SKM-1 (cell line): Measurements from ENCODE around the gene EP400.
"Not testable (repeated sequence)": the region's sequence is repeated elsewhere in the genome, so short reads cannot be mapped to it uniquely, and the experiment has no call there.

Experiments
- DNase-seq: peaks from one replicate; lab custom pipeline; 2025; ENCODE audit not compliant: unreplicated experiment; lab: John Stamatoyannopoulos, UW

EP400 gene

DNA sequence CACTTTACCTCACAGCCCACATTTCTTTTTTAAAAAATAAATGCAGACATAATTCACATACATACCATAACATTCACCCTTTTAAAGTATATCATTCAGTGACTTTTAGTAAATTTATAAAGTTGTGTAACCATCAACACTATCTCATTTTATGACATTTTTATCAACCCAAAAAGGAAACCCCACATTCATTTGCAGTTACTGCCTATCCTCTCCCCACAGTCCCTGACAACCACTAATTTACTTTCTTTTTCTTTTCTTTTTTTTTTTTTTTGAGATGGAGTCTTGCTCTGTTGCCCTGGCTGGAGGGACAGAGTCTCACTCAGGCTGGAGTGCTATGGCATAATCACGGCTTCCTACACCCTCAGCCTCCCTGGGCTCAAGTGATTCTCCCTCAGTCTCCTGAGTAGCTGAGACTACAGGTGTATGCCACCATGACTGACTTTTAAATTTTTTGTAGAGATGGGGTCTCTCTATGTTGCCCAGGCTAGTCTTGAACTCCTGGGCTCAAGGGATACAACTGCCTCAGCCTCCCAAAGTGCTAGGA, 1.5 kb upstream of the EP400 start:
- no peak for DNase-seq

- not testable (repeated sequence) for DNase-seq
Observed at GRCh38 chr12:131948713-131949430, 870 bp upstream of the EP400 start.

DNA sequence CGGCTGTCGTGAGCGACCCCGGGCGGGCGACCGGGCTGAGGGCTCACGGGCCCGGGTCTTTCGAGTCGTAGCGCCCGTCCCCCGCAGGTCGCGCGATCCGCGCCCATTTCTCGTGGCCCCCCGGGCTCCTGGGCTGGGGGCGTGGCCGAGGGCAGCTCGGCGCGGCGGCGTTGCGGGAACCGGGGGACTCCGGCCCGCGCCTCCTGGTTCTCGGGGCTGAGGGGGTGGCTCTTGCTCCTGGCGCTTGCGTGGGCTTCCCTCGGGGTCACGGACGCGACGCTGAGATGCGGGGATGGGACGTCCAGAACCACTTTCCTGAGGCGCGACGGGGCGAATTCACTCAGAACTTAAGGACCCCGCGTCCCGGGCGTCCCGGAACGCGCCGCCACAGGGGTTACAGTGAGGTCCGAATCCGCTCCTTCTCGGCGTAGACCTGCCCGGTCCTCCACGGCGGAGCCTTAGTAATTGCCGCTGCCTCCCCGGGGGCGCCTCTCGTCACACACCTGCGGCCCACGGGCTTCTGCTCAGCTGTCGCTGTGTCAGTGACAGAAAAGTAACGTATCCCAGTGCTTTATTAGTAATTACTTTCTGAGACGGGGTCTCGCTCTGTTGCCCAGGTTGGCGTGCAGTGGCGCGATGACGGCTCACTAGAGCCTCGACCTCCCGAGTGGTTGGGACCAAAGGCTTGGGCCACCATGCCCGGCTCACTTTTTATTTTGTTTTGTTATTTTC, 606 bp downstream of the EP400 start:
- DNase-seq, result no peak

GRCh38 chr12:131953810-131954209, 4.1 kb downstream of the EP400 start:
- DNase-seq, result not testable (repeated sequence)

DNA sequence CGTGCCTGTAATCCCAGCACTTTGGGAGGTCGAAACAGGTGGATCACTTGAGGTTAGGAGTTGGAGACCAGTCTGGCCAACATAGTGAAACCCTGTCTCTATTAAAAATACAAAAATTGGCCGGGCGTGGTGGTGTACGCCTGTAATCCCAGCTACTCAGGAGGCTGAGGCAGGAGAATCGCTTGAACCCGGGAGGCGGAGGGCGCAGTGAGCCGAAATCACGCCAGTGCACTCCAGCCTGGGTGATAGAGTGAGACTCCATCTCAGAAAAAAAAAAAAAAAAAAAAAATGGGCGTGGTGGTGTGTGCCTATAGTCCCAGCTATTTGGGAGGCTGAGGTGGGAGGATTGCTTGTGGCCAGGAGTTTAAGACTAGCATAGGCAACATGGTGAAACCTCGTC, 4.7 kb downstream of the EP400 start:
- not testable (repeated sequence) for DNase-seq

DNA sequence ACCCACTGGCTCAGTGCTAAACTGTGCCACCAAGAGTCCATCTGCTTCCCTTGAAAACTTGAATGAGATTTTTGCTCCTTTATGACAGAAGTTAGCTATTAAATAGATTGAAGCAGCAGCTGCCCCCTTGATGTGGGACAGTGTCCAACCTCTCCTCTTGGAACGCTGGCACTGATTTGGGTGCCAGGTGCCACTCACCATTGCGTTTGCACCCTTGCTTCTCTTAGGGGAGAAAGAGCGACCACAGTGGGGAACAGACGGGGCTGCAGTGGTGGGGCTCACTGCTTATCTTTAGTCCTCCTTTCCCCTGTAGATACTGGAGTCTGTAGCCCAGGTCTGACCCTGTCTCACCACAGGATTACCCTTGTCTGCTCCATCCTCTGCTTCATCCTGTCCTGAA, 9.4 kb downstream of the EP400 start:
- no peak for DNase-seq

- no peak for DNase-seq
Observed at GRCh38 chr12:131959641-131960589, 10.2 kb downstream of the EP400 start.

GRCh38 chr12:131960590-131961325, 11.0 kb downstream of the EP400 start:
- DNase-seq, result not testable (repeated sequence)

DNA sequence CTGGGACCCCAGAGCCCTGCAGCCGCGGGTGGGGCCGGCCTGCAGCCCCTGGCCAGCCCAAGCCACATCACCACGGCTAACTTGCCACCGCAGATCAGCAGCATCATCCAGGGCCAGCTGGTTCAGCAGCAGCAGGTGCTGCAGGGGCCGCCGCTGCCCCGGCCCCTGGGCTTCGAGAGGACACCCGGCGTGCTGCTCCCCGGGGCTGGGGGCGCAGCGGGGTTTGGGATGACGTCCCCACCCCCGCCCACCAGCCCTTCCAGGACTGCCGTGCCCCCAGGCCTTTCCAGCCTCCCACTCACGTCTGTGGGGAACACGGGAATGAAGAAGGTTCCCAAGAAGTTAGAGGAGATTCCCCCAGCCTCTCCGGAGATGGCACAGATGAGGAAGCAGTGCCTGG, 11.6 kb downstream of the EP400 start:
- not testable (repeated sequence) for DNase-seq

DNA sequence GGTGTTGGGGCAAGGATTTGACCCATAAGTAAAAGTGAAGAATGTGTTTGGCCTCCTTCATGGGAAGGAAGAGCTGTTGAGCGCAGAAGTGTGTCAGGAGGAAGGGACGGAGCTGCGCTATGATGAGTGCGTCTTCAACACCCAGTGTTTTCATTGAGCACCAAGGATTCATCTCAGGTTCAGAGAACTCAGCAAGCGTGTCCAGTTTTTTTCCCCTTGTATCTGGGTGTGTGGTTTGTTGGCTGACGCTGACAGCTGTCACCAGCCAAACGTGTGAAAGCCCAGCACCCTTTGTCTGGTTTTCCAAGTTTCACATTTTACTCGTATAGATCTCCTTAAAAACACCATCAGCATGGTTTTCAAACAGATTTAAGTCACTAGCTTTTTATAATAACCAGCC, 12.3 kb downstream of the EP400 start:
- no peak for DNase-seq

DNA sequence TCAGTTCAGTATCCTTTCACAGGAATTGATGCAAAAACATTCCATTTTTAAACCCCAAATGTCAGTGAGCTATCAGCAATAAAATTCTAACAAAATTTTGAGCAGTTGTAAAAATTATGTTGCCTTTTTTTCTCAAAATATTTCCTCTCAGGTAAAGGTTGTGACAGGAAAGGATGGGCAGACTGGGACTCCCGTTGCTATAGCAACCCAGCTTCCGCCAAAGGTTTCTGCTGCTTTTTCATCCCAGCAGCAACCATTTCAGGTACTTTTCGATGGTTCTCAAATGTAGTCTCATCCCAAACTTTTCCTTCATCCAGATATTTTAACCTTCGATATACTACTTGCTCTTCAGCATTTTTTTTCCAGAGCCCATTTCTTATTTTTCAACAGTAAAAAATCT, 13.6 kb downstream of the EP400 start:
- DNase-seq, result no peak

DNA sequence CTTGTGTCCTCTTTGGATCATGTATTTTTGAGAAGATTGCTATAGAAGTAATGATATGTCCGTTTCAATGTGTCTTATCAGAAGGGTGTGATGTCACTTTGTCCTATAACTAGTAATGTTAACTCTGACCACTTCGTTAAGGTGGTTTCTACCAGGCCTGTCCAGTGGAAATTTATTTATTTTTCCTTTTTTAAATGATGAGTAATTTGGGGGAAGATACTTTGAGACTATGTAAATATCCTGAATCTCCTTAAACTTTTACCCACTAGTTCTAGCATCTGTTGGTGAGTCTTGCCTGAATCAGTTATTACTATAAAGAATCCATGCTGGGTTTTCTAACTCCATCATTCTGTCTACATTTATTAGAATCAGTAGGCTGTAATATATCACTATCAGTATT, 15.3 kb downstream of the EP400 start:
- no peak for DNase-seq

DNA sequence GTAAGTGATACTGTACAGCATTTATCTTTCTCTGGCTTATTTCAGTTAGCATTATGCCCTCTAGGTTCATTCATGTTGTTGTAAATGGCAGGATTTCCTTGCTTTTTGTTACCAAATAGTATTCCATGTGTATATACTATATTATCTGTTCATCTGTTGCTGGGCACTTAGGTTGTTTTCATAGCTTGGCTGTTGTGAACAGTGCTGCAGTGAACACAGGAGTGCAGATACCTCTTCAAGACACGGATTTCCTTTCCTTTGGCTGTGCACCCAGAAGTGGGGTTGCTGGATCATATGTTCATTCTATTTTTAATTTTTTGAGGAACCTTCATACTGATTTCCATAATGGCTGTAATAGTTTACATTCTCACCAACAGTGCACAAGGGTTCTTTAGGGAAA, 21.5 kb downstream of the EP400 start:
- DNase-seq, result no peak

DNA sequence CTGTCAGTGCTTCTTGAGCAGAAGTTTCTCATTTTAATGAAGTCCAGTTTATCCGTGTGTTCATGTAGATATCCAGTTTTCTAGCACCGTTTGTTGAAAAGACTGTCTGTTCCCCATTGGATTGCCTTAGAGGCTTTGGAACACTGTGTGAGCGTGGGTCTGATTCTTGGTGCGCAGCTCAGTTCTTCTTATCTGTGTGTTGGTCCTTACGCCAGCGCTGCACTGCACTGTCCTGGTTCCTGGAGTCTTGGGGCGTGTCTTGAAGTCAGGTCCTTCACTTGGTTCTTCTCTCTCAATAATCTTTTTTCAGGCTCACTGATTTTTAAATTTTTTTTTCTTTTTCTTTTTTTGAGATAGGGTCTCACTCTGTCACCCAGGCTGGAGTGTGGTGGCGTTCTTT, 25.5 kb downstream of the EP400 start:
- no peak for DNase-seq

GRCh38 chr12:131979606-131980005, 29.9 kb downstream of the EP400 start:
- no peak for DNase-seq

DNA sequence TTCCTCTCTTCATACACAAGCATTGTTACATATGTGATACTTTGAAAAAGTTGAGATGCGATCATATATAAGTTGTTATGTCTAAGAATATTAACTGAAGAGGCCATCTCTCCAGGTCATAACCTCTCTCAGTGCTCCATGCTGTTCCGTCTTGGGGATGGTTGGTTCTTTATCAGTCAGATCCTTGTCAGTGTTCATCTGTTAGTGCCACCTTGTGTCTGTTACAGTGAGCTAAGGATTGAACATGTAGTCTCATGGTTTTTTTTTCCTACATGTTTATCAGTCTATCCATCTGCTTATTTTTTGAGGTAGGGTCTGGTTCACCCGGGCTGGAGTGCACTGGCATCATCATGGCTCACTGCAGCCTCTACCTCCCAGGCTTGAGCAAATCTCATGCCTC, 30.5 kb downstream of the EP400 start:
- no peak for DNase-seq

DNA sequence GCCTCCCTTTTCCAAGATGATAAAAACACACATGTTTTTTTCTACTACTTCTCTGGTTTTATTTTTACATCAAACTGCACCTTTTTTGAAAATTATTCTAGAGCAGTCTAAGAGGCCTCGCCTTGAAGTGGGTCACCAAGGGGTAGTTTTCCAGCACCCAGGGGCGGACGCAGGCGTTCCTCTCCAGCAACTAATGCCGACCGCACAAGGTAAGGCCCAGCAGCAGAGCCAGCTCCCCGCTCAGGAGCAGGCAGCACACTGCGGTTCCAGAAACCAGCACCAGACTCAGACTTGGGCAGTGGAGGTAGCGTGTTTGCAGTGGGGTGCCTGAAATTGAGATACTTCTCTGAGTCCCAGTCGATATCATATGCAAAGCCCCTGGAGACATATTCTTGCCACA, 31.6 kb downstream of the EP400 start:
- no peak for DNase-seq

- DNase-seq, result no peak
Observed at GRCh38 chr12:131982041-131982440, 32.3 kb downstream of the EP400 start.

GRCh38 chr12:131983026-131983425, 33.3 kb downstream of the EP400 start:
- no peak for DNase-seq

DNA sequence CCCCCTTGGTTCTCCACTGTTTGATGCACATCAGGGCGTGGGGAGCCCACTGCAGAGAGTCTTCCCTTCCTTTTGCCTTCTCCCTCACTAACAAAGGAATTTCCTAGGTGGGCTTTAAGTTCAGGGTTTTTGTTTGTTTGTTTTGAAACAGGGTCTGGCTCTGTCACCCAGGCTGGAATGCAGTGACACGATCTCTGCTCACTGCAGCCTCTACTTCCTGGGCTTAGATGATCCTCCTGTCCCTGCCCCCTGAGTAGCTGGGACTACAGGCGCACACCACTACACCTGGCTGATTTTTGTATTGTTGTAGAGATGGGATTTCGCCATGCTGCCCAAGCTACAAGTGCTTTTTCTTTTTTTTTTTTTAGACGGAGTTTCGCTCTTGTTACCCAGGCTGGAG, 33.8 kb downstream of the EP400 start:
- no peak for DNase-seq

GRCh38 chr12:131984334-131984733, 34.6 kb downstream of the EP400 start:
- no peak for DNase-seq
